ENCODE results near the gene SLC38A3.
"Not testable (repeated sequence)": the region's sequence is repeated elsewhere in the genome, so short reads cannot be mapped to it uniquely, and the experiment has no call there.

The SLC38A3 gene

DNA sequence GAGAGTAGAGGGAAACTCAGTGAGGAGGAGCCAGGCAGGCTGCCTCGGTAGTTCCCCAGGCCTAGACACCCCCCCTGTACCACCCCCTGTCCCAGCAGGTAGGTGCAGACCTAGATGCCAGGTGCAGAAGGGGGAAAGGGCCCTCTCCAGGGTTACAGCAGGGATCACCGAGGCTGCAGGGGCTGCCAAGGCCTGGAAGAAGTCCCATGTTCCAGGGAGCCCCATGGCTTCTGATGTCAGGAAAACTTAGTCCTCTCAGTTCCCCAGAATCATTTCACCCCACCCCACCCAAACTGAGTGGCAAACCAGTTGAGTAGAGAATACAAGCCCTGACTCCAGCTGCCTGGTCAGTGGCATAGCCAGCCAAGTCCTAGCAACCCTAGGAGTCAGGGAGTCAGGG lies 56.4 kb downstream of the SLC38A3 start:
- H3K4me2 ChIP-seq, result no peak overlapping the region
- H3K27me3 ChIP-seq (ENCODE audit: insufficient read depth, low read depth), result peaks cover 2% of the 10 kb centered on the region; the same call in 1 of the 2 replicates
- H3K36me3 ChIP-seq (ENCODE audit: insufficient read depth), result no peaks in the 10 kb centered on the region
- H3K9ac ChIP-seq, result no peak overlapping the region
- H3K4me3 ChIP-seq (IDR thresholded peaks at IDR 0.05; ENCODE audit: insufficient read depth, low read depth, low read length), result no peak overlapping the region
- no peaks in the 10 kb centered on the region for H3K79me2 ChIP-seq (ENCODE audit: insufficient read depth, low read depth)
- no peak overlapping the region for H2AFZ ChIP-seq (ENCODE audit: low read depth)
- H3K4me1 ChIP-seq (ENCODE audit: low read depth, poor library complexity, severe bottlenecking), result peaks cover 6% of the 10 kb centered on the region
- no peak for TF ChIP-seq CTCF (conservative IDR thresholded peaks at IDR 0.05; ENCODE audit: low read depth, low read length)
- H3K27ac ChIP-seq, result no peak overlapping the region
- no peaks in the 10 kb centered on the region for H4K20me1 ChIP-seq (ENCODE audit: insufficient read depth)

DNA sequence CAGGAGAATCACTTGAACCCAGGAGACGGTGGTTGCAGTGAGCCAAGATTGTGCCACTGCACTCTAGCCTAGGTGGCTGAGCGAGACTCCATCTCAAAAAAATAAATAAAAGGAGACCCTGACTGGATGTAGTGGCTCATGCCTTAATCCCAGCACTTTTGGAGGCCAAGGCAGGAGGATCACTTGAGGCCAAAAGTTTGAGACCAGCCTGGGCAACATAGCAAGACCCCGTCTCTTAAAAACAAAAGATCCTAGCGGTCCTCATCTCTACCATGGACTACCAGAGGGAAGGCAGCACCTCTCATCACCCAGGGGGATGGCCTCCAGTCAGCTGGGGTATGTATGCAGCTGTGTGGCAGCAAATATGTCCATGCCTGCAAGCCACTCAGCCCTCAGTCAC lies 57.1 kb downstream of the SLC38A3 start:
- H2AFZ ChIP-seq (ENCODE audit: low read depth); H3K27ac ChIP-seq; H3K4me2 ChIP-seq; H3K36me3 ChIP-seq (ENCODE audit: insufficient read depth); H3K9ac ChIP-seq; H4K20me1 ChIP-seq (ENCODE audit: insufficient read depth); H3K79me2 ChIP-seq (ENCODE audit: insufficient read depth, low read depth); H3K4me3 ChIP-seq (IDR thresholded peaks at IDR 0.05; ENCODE audit: insufficient read depth, low read depth, low read length); H3K4me1 ChIP-seq (ENCODE audit: low read depth, poor library complexity, severe bottlenecking); H3K27me3 ChIP-seq (ENCODE audit: insufficient read depth, low read depth): not testable (repeated sequence)

DNA sequence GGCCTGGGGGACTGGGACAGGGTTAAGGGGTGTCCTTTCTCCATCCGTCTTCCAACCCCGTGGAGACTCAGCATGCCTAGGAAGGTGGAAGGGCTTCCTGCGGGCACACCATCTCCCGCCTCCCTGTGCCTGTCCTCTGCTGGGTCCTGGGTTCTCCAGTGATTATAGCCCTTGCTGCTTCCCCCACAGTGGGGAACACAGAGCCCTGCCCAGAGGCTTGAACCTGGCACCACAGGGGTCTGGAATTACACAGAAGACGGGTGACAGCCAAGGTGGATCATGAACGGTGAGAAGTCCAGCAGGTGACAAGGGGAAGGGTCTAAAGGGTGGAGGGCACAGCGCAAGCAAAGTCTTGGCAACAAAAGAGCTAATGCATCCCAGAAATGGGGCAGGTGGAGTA lies 57.7 kb downstream of the SLC38A3 start:
- no peak overlapping the region for H3K9ac ChIP-seq
- H3K4me1 ChIP-seq (ENCODE audit: low read depth, poor library complexity, severe bottlenecking), result peaks cover 6% of the 10 kb centered on the region
- no peak for TF ChIP-seq CTCF (conservative IDR thresholded peaks at IDR 0.05; ENCODE audit: low read depth, low read length)
- H3K27ac ChIP-seq, result no peak overlapping the region
- peaks cover 11% of the 10 kb centered on the region; the same call in 1 of the 2 replicates for H3K27me3 ChIP-seq (ENCODE audit: insufficient read depth, low read depth)
- no peaks in the 10 kb centered on the region for H3K79me2 ChIP-seq (ENCODE audit: insufficient read depth, low read depth)
- no peaks in the 10 kb centered on the region for H4K20me1 ChIP-seq (ENCODE audit: insufficient read depth)
- no peak overlapping the region for H2AFZ ChIP-seq (ENCODE audit: low read depth)
- no peak overlapping the region for H3K4me3 ChIP-seq (IDR thresholded peaks at IDR 0.05; ENCODE audit: insufficient read depth, low read depth, low read length)
- no peaks in the 10 kb centered on the region for H3K36me3 ChIP-seq (ENCODE audit: insufficient read depth)
- H3K4me2 ChIP-seq, result no peak overlapping the region

DNA sequence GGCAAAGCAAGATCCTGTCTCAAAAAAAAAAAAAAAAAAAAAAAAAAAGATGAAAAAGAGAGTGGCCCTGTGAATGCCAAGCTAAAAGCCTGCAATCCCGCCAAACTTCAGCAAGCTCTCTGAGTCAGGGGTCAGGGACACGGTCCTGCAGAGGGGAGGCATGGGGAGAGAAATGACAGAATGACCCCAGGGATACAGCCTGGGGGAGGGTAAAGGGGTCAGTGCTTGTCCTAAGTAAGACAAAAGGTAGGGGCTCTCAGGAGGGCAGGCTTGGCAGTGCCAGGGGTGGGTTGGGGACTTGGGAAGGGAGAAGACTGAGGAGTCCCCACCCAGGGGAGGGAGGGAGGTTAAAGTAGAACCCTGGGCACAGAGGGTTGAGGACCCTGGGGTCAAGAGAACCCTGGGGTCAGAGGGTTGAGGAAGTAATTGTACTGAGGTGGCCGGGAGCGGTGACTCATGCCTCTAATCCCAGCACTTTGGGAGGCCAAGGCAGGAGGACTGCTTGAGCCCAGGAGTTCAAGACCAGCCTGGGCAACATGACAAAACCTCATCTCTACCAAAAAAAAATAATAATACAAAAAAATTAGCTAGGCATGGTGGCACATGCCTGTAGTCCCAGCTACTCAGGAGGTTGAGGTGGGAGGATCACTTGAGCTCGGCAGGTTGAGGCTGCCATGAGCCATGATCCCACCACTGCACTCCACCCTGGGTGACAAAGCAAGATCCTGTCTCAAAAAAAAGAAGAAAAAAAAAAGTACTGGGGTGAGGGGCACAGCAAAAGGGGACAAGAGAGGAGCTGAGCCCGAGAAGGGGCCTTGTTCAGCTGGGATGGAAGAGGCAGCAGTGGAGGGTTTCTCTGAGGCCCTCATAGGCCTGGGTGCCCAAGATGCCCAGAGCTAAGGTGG lies 58.7 kb downstream of the SLC38A3 start:
- Histone ChIP-seq H4K20me1 (ENCODE audit: insufficient read depth) (no peaks in the 10 kb centered on the region), H2AFZ (ENCODE audit: low read depth) (no peak overlapping the region), H3K9ac (no peak overlapping the region), H3K4me3 (IDR thresholded peaks at IDR 0.05; ENCODE audit: insufficient read depth, low read depth, low read length) (no peak overlapping the region), H3K4me1 (ENCODE audit: low read depth, poor library complexity, severe bottlenecking) (peaks cover 6% of the 10 kb centered on the region), H3K27me3 (ENCODE audit: insufficient read depth, low read depth) (peaks cover 17% of the 10 kb centered on the region; the same call in 1 of the 2 replicates), H3K79me2 (ENCODE audit: insufficient read depth, low read depth) (no peaks in the 10 kb centered on the region), H3K36me3 (ENCODE audit: insufficient read depth) (no peaks in the 10 kb centered on the region), H3K27ac (no peak overlapping the region), H3K4me2 (no peak overlapping the region)
- no peak for TF ChIP-seq CTCF (conservative IDR thresholded peaks at IDR 0.05; ENCODE audit: low read depth, low read length)

DNA sequence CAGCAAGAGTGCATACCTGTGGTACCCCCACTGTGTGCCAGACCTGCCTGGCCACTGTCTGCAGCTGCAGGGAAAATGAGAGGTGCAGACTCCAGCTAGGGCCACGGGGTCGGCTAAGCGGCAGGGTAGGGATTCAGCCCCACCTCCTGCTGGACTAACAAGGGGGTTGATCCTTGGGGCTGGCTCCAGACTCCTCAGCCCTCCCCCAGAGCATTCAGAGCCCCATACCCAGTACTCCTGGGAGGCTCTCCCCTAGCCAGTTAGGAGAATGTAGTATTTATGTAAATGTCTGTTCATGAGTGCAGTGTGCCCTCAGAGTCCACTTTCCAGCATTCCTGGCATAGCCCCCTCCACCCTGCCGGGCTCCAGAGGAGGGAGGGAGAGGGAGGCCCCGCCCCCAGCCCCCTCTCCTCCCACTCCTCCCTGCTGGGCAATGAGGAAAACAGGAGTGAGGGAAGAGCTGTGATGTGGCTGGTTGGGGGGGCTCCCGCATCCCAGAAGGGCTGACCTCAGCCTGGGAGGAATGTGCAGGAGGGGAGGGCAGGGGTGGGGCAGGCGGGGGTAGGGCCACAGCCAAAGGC lies 59.4 kb downstream of the SLC38A3 start:
- TF ChIP-seq CTCF (conservative IDR thresholded peaks at IDR 0.05; ENCODE audit: low read depth, low read length), result no peak
- Histone ChIP-seq H3K4me3 (IDR thresholded peaks at IDR 0.05; ENCODE audit: insufficient read depth, low read depth, low read length) (no peak overlapping the region), H3K9ac (no peak overlapping the region), H2AFZ (ENCODE audit: low read depth) (no peak overlapping the region), H3K79me2 (ENCODE audit: insufficient read depth, low read depth) (no peaks in the 10 kb centered on the region), H3K36me3 (ENCODE audit: insufficient read depth) (no peaks in the 10 kb centered on the region), H3K27me3 (ENCODE audit: insufficient read depth, low read depth) (peaks cover 18% of the 10 kb centered on the region; the same call in 1 of the 2 replicates), H3K4me1 (ENCODE audit: low read depth, poor library complexity, severe bottlenecking) (peaks cover 6% of the 10 kb centered on the region), H4K20me1 (ENCODE audit: insufficient read depth) (no peaks in the 10 kb centered on the region), H3K27ac (no peak overlapping the region), H3K4me2 (no peak overlapping the region)
